A673 (cell line): ENCODE data around the gene BLOC1S5.

Experiments
- CTCF ChIP-seq: fragments of 300-800, 200-600 bp; sonication (generic); conservative IDR thresholded peaks from 2 replicates; pipeline ENCODE4 v1.5.1; 2017; ENCODE audit warnings: low read depth, mild to moderate bottlenecking, antibody characterized with exemption, low read length, moderate library complexity, mixed read lengths
- EZH2 ChIP-seq: fragments of 200-600 bp; sonication (generic); IDR thresholded peaks from 2 replicates; pipeline ENCODE4 v1.6.1; 2017; ENCODE audit warnings: borderline replicate concordance, low read depth, mild to moderate bottlenecking, mixed read lengths, antibody characterized with exemption, low read length; ENCODE audit not compliant: poor library complexity, severe bottlenecking

GRCh38 chr6:8090650-8091049 is 26.5 kb upstream of the BLOC1S5 start:
- TF ChIP-seq CTCF, result no peak
- no peak for TF ChIP-seq EZH2
